ENCODE results near the gene RNF144A. TPM values are rescaled to one million over a fixed set of nuclear protein-coding genes. Genes with fewer than 3 reads are reported as not detected.

RNF144A gene
- polyA plus RNA-seq, 1 donor from 2014 or later: 0.83 TPM

Other genes with a start within 250 kb of the RNF144A start
- gene CMPK2, start 51.5 kb upstream of the RNF144A start, polyA plus RNA-seq: 4.6 TPM
- gene RSAD2, start 39.6 kb upstream of the RNF144A start, polyA plus RNA-seq: 3.3 TPM

Data from IgD-negative memory B cell (primary cell).